ENCODE results near the gene TTLL3.

DNA sequence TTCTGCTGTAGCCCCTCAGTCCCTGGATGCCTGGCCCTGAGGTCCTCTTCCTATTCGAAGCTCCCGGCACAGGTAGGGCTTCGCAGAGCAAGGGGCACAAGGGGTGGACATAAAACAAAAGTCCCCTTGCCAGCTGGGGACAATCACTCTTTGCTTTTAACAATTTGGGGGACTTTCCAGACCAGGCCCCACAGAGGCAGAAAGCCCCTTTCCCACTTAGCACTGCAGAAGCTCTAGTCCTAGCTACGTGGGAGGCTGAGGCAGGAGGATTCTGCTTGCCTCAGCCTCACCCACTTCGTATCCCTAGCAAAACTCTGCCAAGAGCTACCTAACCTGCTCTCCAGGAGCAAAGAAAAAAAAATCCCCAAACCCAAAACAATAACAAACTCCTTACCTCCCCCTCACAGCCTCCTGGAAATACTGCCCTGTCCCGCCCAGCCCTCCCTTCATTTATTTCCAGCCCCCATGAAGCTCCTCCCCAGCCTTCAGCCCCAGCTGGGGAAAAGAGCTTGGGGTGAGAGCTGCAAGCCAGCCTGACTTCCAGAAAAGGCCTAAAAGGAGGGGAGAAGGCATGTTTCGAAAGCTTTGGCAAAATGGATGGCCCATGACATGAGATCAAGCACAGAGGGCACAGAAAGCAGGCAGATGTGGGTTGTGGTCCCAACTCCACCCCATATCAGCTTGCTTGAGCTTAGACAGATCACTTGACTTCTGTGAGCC, 69.9 kb downstream of the TTLL3 start, which contains the start of gene CIDEC:
- TF ChIP-seq POLR2A (IDR thresholded peaks at IDR 0.05; ENCODE audit: extremely low read depth, insufficient read length) (no peak), MYC (IDR thresholded peaks at IDR 0.05; ENCODE audit: low read depth, low read length) (no peak)
- TF ChIP-seq, protein P1, sequence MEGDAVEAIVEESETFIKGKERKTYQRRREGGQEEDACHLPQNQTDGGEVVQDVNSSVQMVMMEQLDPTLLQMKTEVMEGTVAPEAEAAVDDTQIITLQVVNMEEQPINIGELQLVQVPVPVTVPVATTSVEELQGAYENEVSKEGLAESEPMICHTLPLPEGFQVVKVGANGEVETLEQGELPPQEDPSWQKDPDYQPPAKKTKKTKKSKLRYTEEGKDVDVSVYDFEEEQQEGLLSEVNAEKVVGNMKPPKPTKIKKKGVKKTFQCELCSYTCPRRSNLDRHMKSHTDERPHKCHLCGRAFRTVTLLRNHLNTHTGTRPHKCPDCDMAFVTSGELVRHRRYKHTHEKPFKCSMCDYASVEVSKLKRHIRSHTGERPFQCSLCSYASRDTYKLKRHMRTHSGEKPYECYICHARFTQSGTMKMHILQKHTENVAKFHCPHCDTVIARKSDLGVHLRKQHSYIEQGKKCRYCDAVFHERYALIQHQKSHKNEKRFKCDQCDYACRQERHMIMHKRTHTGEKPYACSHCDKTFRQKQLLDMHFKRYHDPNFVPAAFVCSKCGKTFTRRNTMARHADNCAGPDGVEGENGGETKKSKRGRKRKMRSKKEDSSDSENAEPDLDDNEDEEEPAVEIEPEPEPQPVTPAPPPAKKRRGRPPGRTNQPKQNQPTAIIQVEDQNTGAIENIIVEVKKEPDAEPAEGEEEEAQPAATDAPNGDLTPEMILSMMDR (IDR thresholded peaks at IDR 0.05; ENCODE audit: low read depth, low read length): no peak
- TF ChIP-seq, protein P2, sequence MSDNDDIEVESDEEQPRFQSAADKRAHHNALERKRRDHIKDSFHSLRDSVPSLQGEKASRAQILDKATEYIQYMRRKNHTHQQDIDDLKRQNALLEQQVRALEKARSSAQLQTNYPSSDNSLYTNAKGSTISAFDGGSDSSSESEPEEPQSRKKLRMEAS (IDR thresholded peaks at IDR 0.05; ENCODE audit: low read depth, low read length): no peak

All from NB4 (cell line).